GM12891 (cell line): Measurements from ENCODE around the gene VKORC1L1.
"Not testable (repeated sequence)": the region's sequence is repeated elsewhere in the genome, so short reads cannot be mapped to it uniquely, and the experiment has no call there.

ENCODE experiments used
- DNase-seq: peaks from one replicate; pipeline ENCODE4 v3.0.0; 2011; ENCODE audit warnings: low spot score; ENCODE audit not compliant: insufficient read length
- FAIRE-seq: peaks from 2 replicates; lab custom pipeline; 2011; peaks lifted over from hg19 to GRCh38; lab: Jason Lieb, UNC
- PAX5 ChIP-seq: IDR thresholded peaks from 2 replicates; pipeline ENCODE4 v1.6.1; 2011; ENCODE audit warnings: low read length, moderate library complexity, mild to moderate bottlenecking; ENCODE audit not compliant: insufficient read depth, severe bottlenecking
- POLR2A ChIP-seq: IDR thresholded peaks from 2 replicates; pipeline ENCODE4 v1.6.1; 2011; ENCODE audit warnings: low read depth, low read length, control low read depth
- POLR2AphosphoS5 ChIP-seq: IDR thresholded peaks from 2 replicates; pipeline ENCODE4 v1.6.1; 2011; ENCODE audit warnings: low read depth, low read length, control low read depth
- POU2F2 ChIP-seq: IDR thresholded peaks from 2 replicates; pipeline ENCODE4 v1.6.1; 2011; ENCODE audit warnings: low read depth, mild to moderate bottlenecking, control low read depth, low read length, moderate library complexity
- SPI1 ChIP-seq: IDR thresholded peaks from 2 replicates; pipeline ENCODE4 v1.6.1; 2011; ENCODE audit warnings: low read depth, low read length, control low read depth
- TAF1 ChIP-seq: IDR thresholded peaks from 2 replicates; pipeline ENCODE4 v1.6.1; 2011; ENCODE audit warnings: low read depth, low read length, control low read depth

VKORC1L1 gene

GRCh38 chr7:65931685-65932084 is 58.8 kb downstream of the VKORC1L1 start:
- no peak for FAIRE-seq

GRCh38 chr7:65937296-65937695 is 64.4 kb downstream of the VKORC1L1 start:
- DNase-seq (no peak), FAIRE-seq (no peak)
- TF ChIP-seq PAX5 (no peak), POLR2A (no peak), TAF1 (no peak), POLR2AphosphoS5 (no peak), SPI1 (no peak), POU2F2 (no peak)

More at GRCh38 chr7:65931685-65932084, 58.8 kb downstream of the VKORC1L1 start:
- DNase-seq, result no peak
- TF ChIP-seq POLR2A, result no peak
- TF ChIP-seq TAF1, result no peak
- TF ChIP-seq SPI1, result no peak
- no peak for TF ChIP-seq POLR2AphosphoS5

DNA sequence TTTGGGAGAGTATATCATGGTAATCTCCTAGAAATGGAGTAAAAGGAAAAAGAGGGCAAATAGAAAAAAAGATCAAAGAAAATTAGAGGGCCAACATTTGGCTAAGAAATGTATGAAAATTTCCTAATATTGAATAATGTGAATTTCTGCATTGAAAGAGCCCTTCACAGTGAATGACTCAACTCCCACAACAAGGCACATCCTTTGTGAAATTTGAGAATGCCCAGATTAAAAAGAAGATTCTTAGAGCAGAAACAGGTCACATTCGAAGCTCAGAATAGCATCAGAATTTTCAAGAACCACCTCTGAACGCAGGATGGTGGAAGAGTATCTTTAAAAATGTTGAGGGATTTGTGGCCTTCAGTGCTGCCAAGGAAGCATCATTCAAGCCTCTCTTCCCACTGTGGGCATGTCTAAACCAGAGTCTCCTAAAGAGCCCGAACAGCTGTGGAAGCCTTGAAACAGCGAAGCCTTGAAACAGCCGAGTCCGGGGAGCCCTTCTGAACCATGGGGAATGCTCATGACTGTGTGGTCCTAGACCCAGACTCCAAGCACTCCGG is 65.5 kb downstream of the VKORC1L1 start:
- no peak for TF ChIP-seq POU2F2
- TF ChIP-seq POLR2A, result no peak
- TF ChIP-seq PAX5, result no peak
- FAIRE-seq (no peak), DNase-seq (no peak)

GRCh38 chr7:65945787-65946186 is 72.9 kb downstream of the VKORC1L1 start:
- FAIRE-seq, DNase-seq: not testable (repeated sequence)

DNA sequence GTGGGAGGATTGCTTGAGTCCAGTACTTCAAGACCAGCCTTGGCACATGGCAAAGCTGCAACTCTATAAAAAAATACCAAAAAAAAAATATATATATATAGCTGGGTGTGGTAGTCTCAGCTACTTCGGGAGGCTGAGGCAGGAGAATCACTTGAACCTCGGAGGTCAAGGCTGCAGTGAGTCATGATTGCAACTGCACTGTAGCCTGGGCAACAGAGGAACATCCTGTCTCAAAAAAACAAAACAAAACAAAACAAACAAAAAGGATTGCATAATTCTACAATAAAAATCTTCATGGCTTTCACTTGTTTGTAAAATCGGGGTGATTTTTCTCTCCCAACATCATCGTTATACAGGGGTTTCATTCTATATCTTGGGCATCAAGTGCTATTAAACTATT is 74.0 kb downstream of the VKORC1L1 start:
- TF ChIP-seq PAX5, result no peak
- TF ChIP-seq POLR2AphosphoS5, result no peak
- TF ChIP-seq SPI1, result no peak
- TF ChIP-seq POU2F2, result no peak
- TF ChIP-seq TAF1, result no peak
- DNase-seq (no peak), FAIRE-seq (no peak)

- no peak for DNase-seq
Measured at GRCh38 chr7:65951837-65952578, 79.1 kb downstream of the VKORC1L1 start.

GRCh38 chr7:65953001-65953720 is 80.3 kb downstream of the VKORC1L1 start:
- DNase-seq (no peak), FAIRE-seq (no peak)
- TF ChIP-seq TAF1, result no peak
- TF ChIP-seq POLR2AphosphoS5, result no peak

More at GRCh38 chr7:65951837-65952578, 79.1 kb downstream of the VKORC1L1 start:
- no peak for FAIRE-seq
- TF ChIP-seq SPI1, result no peak
- no peak for TF ChIP-seq PAX5
- no peak for TF ChIP-seq POLR2A
- no peak for TF ChIP-seq POU2F2
- TF ChIP-seq POLR2AphosphoS5, result no peak
- no peak for TF ChIP-seq TAF1

GRCh38 chr7:65953890-65954450 is 81.1 kb downstream of the VKORC1L1 start:
- DNase-seq, result no peak
- no peak for TF ChIP-seq POLR2A
- no peak for TF ChIP-seq POLR2AphosphoS5
- no peak for TF ChIP-seq TAF1
- no peak for FAIRE-seq

DNA sequence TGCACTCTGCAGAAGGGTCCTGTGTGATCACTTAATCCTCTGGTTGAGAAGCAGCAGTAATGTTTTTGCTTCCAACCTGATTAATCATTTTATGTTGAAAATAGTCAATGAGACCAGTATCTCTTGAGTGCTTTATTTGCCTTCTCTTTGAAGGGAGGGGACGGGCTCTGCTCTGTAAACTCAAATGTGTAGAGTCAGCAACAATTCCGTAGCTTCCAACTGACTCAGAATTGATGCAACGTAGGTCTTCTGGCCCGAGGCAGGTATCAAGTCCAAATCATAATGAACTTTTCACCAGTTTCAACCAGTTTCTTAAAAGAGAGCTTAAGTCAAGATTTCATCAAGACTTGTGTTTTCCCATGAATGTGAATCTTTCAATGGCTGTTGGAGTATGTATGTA is 82.8 kb downstream of the VKORC1L1 start:
- FAIRE-seq (no peak), DNase-seq (no peak)
- TF ChIP-seq POLR2AphosphoS5 (no peak), TAF1 (no peak)

GRCh38 chr7:65960351-65961074 is 87.6 kb downstream of the VKORC1L1 start:
- FAIRE-seq (no peak), DNase-seq (no peak)
- TF ChIP-seq SPI1, result no peak
- 0 out of 2 replicates have a peak, but pooled peaks have one; percentile 11 for TF ChIP-seq POLR2AphosphoS5
- no peak for TF ChIP-seq POU2F2
- TF ChIP-seq PAX5, result no peak
